Upper lobe of right lung (tissue), 1 donor: ENCODE measurements around the gene SDCCAG8. TPM values are rescaled to one million over a fixed set of nuclear protein-coding genes. Genes with fewer than 3 reads are reported as not detected.

Experiments used
- ATAC-seq: fragments of 200-7000 bp; cut with Tn5 transposase; one replicate; pipeline ENCODE4 v1.9.1; 2020; ENCODE audit warnings: mild to moderate bottlenecking, moderate library complexity
- DNase-seq: peaks from one replicate; pipeline ENCODE4 v3.0.0-alpha.2; 2020
- H3K27ac ChIP-seq: fragments of 200-600 bp; one replicate; pipeline ENCODE4 v1.8.0; 2022
- H3K27me3 ChIP-seq: fragments of 200-600 bp; one replicate; pipeline ENCODE4 v1.8.0; 2022; ENCODE audit warnings: mild to moderate bottlenecking
- H3K36me3 ChIP-seq: fragments of 200-600 bp; one replicate; pipeline ENCODE4 v1.8.0; 2022
- H3K4me1 ChIP-seq: fragments of 200-600 bp; one replicate; pipeline ENCODE4 v1.8.0; 2022
- H3K4me3 ChIP-seq: fragments of 200-600 bp; one replicate; pipeline ENCODE4 v1.8.0; 2022; ENCODE audit warnings: mild to moderate bottlenecking
- H3K9me3 ChIP-seq: fragments of 200-600 bp; one replicate; pipeline ENCODE4 v1.8.0; 2022
- intact Hi-C: fragments of 100-400 bp; cut with DNase I; formaldehyde crosslinking; loops from one replicate; pipeline ENCODE4 v1.11.0; 2022
- total RNA-seq: library from RNA; stranded (reverse); fragmentation: NEBNext Ultra II Directional; extraction: Animal tissue kit (Norgen Biotek cat#: 25700); gene quantifications from one replicate; pipeline ENCODE4 v1.2.1, GENCODE V29; 2021
- TF ChIP-seq, protein P1 (sequence below): fragments of 200-600 bp; IDR thresholded peaks from one replicate; pipeline ENCODE4 v1.8.0; 2022; ENCODE audit warnings: antibody characterized with exemption
- donor health status: DM: no; HTN: yes; CAD: no; lungs with severe emphysema.

Gene SDCCAG8
- total RNA-seq, 1 donor from 2014 or later: 71.9 TPM

DNA sequence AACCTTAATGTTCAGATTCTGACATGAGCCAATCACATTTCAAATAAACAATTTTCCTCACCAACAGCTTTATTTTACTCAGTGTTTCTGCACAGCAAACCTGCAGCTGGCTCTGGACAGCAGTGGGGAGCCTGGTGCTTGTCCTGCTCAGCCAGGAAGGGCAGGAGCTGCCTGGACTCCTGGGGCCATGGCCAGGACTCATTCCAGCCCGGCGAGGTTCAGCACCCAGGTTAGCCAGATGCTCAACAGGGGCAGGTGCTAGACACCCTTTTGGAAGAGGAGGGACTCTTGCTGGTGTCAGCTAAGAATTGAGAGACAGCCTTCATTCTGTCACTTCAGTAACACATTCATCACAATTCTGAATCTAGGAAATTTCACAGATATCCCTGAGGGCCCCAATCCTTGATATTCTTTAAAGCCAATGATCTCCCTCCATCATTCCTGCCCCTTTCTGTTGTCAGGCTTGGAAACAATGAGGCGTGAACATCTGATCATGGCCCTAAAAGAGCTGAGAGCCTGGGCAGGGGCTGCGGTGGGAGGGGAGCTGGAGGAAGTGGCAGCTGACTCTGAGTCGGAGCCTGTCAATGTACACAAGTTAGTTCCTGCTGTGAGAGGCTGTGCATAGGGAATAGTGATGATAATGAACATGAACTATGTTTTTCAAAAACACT is 251.3 kb downstream of the SDCCAG8 start:
- Histone ChIP-seq H3K4me1 (no peaks in the 10 kb centered on the region), H3K36me3 (peaks cover 12% of the 10 kb centered on the region)
- intact Hi-C loops: no loop called here

DNA sequence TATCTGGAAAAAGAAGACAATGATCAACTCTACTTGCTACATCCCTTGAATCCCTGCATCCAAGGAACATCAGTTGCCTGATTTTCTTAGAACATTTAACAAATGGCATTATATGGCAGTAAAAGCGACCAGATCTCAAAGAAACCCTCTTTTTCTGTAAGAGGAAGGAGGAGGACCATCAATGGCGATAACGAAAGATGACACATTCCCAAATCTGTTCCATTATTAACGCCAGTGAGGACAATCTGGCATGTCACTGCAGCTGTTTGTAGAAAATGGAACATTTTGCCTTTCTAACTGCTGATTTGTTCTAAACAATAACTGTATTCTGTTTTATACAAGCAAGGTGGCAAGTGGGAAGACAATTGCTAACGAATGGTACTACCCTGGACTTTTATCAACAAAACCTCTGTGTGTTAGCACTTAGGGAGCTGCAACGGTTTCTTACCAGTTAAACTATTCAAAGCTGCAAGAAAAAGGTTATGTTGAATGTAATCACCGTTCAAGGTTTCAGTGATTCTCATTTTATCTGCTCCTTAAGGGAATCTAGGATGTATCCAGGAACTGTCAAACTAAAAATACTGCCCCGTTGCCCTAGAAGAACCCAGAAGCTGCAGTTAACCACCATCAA is 251.9 kb downstream of the SDCCAG8 start:
- Histone ChIP-seq H3K36me3 (peaks cover 12% of the 10 kb centered on the region), H3K9me3 (no peaks in the 10 kb centered on the region), H3K4me3 (no peak overlapping the region), H3K4me1 (no peaks in the 10 kb centered on the region), H3K27ac (no peak overlapping the region), H3K27me3 (no peaks in the 10 kb centered on the region)
- ATAC-seq: no peak
- no peak for DNase-seq
- intact Hi-C loops: no loop called here
- TF ChIP-seq, protein P1, sequence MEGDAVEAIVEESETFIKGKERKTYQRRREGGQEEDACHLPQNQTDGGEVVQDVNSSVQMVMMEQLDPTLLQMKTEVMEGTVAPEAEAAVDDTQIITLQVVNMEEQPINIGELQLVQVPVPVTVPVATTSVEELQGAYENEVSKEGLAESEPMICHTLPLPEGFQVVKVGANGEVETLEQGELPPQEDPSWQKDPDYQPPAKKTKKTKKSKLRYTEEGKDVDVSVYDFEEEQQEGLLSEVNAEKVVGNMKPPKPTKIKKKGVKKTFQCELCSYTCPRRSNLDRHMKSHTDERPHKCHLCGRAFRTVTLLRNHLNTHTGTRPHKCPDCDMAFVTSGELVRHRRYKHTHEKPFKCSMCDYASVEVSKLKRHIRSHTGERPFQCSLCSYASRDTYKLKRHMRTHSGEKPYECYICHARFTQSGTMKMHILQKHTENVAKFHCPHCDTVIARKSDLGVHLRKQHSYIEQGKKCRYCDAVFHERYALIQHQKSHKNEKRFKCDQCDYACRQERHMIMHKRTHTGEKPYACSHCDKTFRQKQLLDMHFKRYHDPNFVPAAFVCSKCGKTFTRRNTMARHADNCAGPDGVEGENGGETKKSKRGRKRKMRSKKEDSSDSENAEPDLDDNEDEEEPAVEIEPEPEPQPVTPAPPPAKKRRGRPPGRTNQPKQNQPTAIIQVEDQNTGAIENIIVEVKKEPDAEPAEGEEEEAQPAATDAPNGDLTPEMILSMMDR: no peak

More for the DNA sequence above, 251.3 kb downstream of the SDCCAG8 start:
- ATAC-seq: no peak
- no peak for DNase-seq
- TF ChIP-seq, protein P1: no peak
- Histone ChIP-seq H3K27me3 (no peaks in the 10 kb centered on the region), H3K27ac (no peak overlapping the region), H3K4me3 (no peak overlapping the region), H3K9me3 (no peaks in the 10 kb centered on the region)

DNA sequence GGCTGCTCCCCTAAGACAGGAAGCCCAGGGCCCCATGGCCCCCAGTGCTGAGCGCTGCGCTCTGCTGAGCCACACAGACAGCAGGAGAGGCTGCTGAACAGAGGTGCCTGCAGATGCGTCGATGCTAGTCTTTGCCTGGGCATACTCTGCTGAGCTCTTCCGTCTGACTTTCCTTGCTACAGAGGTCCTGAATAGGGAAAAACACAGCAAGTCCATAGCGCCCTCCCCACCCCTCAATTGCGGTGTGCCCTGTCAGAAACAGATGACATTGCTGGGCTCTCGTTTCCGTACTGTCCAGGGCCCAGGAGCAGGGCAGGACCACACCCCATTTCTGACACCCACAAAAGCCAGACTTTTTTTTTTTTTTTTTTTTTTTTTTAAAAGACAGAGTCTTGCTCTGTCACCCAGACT is 252.5 kb downstream of the SDCCAG8 start:
- Histone ChIP-seq H3K9me3 (no peaks in the 10 kb centered on the region), H3K4me3 (no peak overlapping the region), H3K4me1 (no peaks in the 10 kb centered on the region), H3K36me3 (peaks cover 8% of the 10 kb centered on the region), H3K27ac (no peak overlapping the region), H3K27me3 (no peaks in the 10 kb centered on the region)
- no peak for DNase-seq
- TF ChIP-seq, protein P1: no peak
- ATAC-seq: peak; percentile 62
- intact Hi-C loops: no loop called here

DNA sequence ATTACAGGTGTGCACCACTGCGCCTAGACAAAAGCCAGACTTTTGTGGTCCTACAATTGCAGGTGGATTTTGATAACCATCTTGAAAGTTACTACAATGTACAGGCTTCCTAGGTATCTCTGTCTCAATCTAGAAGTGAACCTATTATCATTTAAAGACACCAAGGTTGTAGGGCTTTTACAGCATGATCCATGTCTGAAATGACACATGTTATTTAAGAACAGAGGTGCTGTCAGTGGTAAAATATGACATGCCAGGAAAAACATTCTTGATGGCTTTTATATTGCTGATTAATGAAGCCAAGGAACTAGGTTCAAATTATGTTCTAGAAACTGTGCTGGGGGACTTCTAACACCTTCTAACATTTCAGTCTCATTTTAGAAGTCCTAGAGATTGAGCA is 253.1 kb downstream of the SDCCAG8 start:
- TF ChIP-seq, protein P1: no peak
- H3K36me3 ChIP-seq: peaks cover 4% of the 10 kb centered on the region
- no peaks in the 10 kb centered on the region for H3K9me3 ChIP-seq
- no peaks in the 10 kb centered on the region for H3K27me3 ChIP-seq
- H3K4me3 ChIP-seq: no peak overlapping the region
- DNase-seq (no peak), ATAC-seq (no peak)
- H3K4me1 ChIP-seq: no peaks in the 10 kb centered on the region
- H3K27ac ChIP-seq: no peak overlapping the region
- intact Hi-C loops: no loop called here

DNA sequence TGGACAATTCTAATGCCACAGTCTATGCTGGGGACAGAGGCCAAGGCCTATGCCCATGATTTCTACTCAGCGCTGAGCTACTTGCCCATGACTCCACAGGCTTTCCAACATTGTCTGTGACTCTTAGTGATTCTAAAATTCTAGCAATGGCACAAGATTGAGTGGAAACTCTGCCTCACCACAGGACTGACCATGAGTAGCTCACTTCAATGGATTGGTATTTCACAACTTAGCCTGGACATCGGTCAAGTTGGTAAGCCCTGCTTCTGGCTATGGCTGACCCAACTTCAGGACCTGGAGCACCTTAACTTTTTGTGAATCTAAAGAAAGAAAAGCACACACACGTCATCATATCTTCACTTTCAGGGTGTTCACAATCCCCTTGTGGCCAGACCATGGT is 255.1 kb downstream of the SDCCAG8 start:
- TF ChIP-seq, protein P1: no peak
- H3K27ac ChIP-seq: no peak overlapping the region
- intact Hi-C loops: no loop called here
- H3K4me3 ChIP-seq: no peak overlapping the region
- no peak for DNase-seq
- no peak for ATAC-seq
- no peaks in the 10 kb centered on the region for H3K27me3 ChIP-seq
- no peaks in the 10 kb centered on the region for H3K36me3 ChIP-seq
- no peaks in the 10 kb centered on the region for H3K4me1 ChIP-seq
- no peaks in the 10 kb centered on the region for H3K9me3 ChIP-seq
